Measurements from ENCODE around the gene RNF222. TPM values are rescaled to one million over a fixed set of nuclear protein-coding genes. Genes with fewer than 3 reads are reported as not detected.

The RNF222 gene
- total RNA-seq, 4 donors from 2014 or later: not detected

GRCh38 chr17:8368193-8368592 lies 29.4 kb downstream of the RNF222 start:
- intact Hi-C loops (cut with DNase I; ENCODE audit: low total_unique reads) (no loop called here), in situ Hi-C loops (cut with MboI; ENCODE audit: low pct_ligation_motif_present in 1 of 4, low pct_unique_long_range_greater_than_20kb in 1 of 4, low sequenced_read_pairs in 3 of 4) (no loop called here)
- Histone ChIP-seq H3K4me1 (peaks cover 0 to 5% (median 0%) of the 10 kb centered on the region in 4 donors), H3K27me3 (no peaks in the 10 kb centered on the region), H3K4me3 (no peak overlapping the region), H3K9me3 (no peaks in the 10 kb centered on the region), H3K36me3 (peaks cover 0 to 17% (median 6%) of the 10 kb centered on the region in 4 donors), H3K27ac (no peak overlapping the region)
- WGBS, 2 donors (ENCODE audit: low coverage in 1 of 2): 42 to 52% methylated on average over 3 of the region's 3 CpGs
- no peak for DNase-seq
- no peak for TF ChIP-seq POLR2AphosphoS5 (IDR thresholded peaks at IDR 0.05)
- no peak for TF ChIP-seq CTCF (IDR thresholded peaks at IDR 0.05)
- TF ChIP-seq EP300 (IDR thresholded peaks at IDR 0.05; ENCODE audit: low read depth): no peak
- TF ChIP-seq POLR2A (IDR thresholded peaks at IDR 0.05): no peak

- intact Hi-C loops (cut with DNase I; ENCODE audit: low total_unique reads): no loop called here
- no peaks in the 10 kb centered on the region for H3K27me3 ChIP-seq
- 73 to 81% methylated on average over 2 of the region's 2 CpGs for WGBS, 2 donors (ENCODE audit: low coverage in 1 of 2)
- H3K27ac ChIP-seq: no peak overlapping the region
- in situ Hi-C loops (cut with MboI; ENCODE audit: low pct_ligation_motif_present in 1 of 4, low pct_unique_long_range_greater_than_20kb in 1 of 4, low sequenced_read_pairs in 3 of 4): no loop called here
- no peaks in the 10 kb centered on the region for H3K9me3 ChIP-seq
- no peak for DNase-seq
- H3K4me1 ChIP-seq: peaks cover 0 to 5% (median 0%) of the 10 kb centered on the region in 4 donors
- TF ChIP-seq EP300 (IDR thresholded peaks at IDR 0.05; ENCODE audit: low read depth) (no peak), POLR2AphosphoS5 (IDR thresholded peaks at IDR 0.05) (peak in 1 of 3 donors; percentile 15), POLR2A (IDR thresholded peaks at IDR 0.05) (no peak), CTCF (IDR thresholded peaks at IDR 0.05) (no peak)
- H3K36me3 ChIP-seq: peaks cover 0 to 17% (median 6%) of the 10 kb centered on the region in 4 donors
- no peak overlapping the region for H3K4me3 ChIP-seq
Observed at GRCh38 chr17:8366231-8366630, 31.4 kb downstream of the RNF222 start.

- no peak overlapping the region for H3K4me3 ChIP-seq
- in situ Hi-C loops (cut with MboI; ENCODE audit: low pct_ligation_motif_present in 1 of 4, low pct_unique_long_range_greater_than_20kb in 1 of 4, low sequenced_read_pairs in 3 of 4): no loop called here
- DNase-seq: no peak
- intact Hi-C loops (cut with DNase I; ENCODE audit: low total_unique reads): no loop called here
- WGBS, 2 donors (ENCODE audit: low coverage in 1 of 2): 79% methylated on average over 1 of the region's 1 CpG; no CpG with 5 or more reads in 1 of the 2 donors
- H3K27ac ChIP-seq: no peak overlapping the region
- H3K9me3 ChIP-seq: no peaks in the 10 kb centered on the region
- TF ChIP-seq EP300 (IDR thresholded peaks at IDR 0.05; ENCODE audit: low read depth): no peak
- no peak for TF ChIP-seq CTCF (IDR thresholded peaks at IDR 0.05)
- TF ChIP-seq POLR2A (IDR thresholded peaks at IDR 0.05): no peak
- no peak for TF ChIP-seq POLR2AphosphoS5 (IDR thresholded peaks at IDR 0.05)
- peaks cover 0 to 12% (median 4%) of the 10 kb centered on the region in 4 donors for H3K36me3 ChIP-seq
- H3K4me1 ChIP-seq: peaks cover 0 to 5% (median 0%) of the 10 kb centered on the region in 4 donors
- H3K27me3 ChIP-seq: no peaks in the 10 kb centered on the region
Observed at GRCh38 chr17:8365143-8365542, 32.5 kb downstream of the RNF222 start.

GRCh38 chr17:8362651-8363332 lies 34.8 kb downstream of the RNF222 start:
- no peaks in the 10 kb centered on the region for H3K36me3 ChIP-seq
- in situ Hi-C loops (cut with MboI; ENCODE audit: low pct_ligation_motif_present in 1 of 4, low pct_unique_long_range_greater_than_20kb in 1 of 4, low sequenced_read_pairs in 3 of 4): no loop called here
- DNase-seq: no peak
- H3K9me3 ChIP-seq: no peaks in the 10 kb centered on the region
- no peaks in the 10 kb centered on the region for H3K27me3 ChIP-seq
- H3K27ac ChIP-seq: no peak overlapping the region
- H3K4me3 ChIP-seq: no peak overlapping the region
- no peaks in the 10 kb centered on the region for H3K4me1 ChIP-seq
- WGBS, 2 donors (ENCODE audit: low coverage in 1 of 2): 94 to 100% methylated on average over 2 to 4 of the region's 4 CpGs
- intact Hi-C loops (cut with DNase I; ENCODE audit: low total_unique reads): no loop called here
- TF ChIP-seq CTCF (IDR thresholded peaks at IDR 0.05): no peak
- no peak for TF ChIP-seq EP300 (IDR thresholded peaks at IDR 0.05; ENCODE audit: low read depth)
- TF ChIP-seq POLR2AphosphoS5 (IDR thresholded peaks at IDR 0.05): no peak

All from transverse colon (tissue), 4 donors.